Esophagus (tissue), 2 donors: ENCODE results near the gene MRPL18. TPM values are rescaled to one million over a fixed set of nuclear protein-coding genes. Genes with fewer than 3 reads are reported as not detected.

Experiments
- H3K27ac ChIP-seq, 2 donors: one replicate each; pipeline ENCODE4 v1.5.1; 2013; ENCODE audit warnings: low read depth in 2 of 2, mild to moderate bottlenecking in 2 of 2, inconsistent platforms in 1 of 2, low read length in 1 of 2, moderate library complexity in 1 of 2
- H3K27me3 ChIP-seq, 2 donors: one replicate each; pipeline ENCODE4 v1.6.1; 2013; ENCODE audit warnings: low read length in 2 of 2, control low read depth in 1 of 2, mild to moderate bottlenecking in 1 of 2; ENCODE audit not compliant: insufficient read depth in 2 of 2, control insufficient read depth in 1 of 2
- H3K36me3 ChIP-seq, 2 donors: one replicate each; pipeline ENCODE4 v1.6.1; 2013; ENCODE audit warnings: low read length in 1 of 2; ENCODE audit not compliant: control insufficient read depth in 2 of 2, insufficient read depth in 2 of 2
- H3K4me1 ChIP-seq, 2 donors: one replicate each; pipeline ENCODE4 v1.6.1; 2013; ENCODE audit warnings: low read length in 1 of 2; ENCODE audit not compliant: control insufficient read depth in 2 of 2, insufficient read depth in 2 of 2
- H3K4me3 ChIP-seq, 2 donors: one replicate each; pipeline ENCODE4 v1.5.1; 2013; ENCODE audit warnings: low read length in 2 of 2, mild to moderate bottlenecking in 2 of 2, low read depth in 1 of 2, moderate library complexity in 1 of 2
- H3K9me3 ChIP-seq, 2 donors: one replicate each; pipeline ENCODE4 v1.6.1; 2013; ENCODE audit warnings: mild to moderate bottlenecking in 2 of 2, low read depth in 1 of 2, low read length in 1 of 2, moderate library complexity in 1 of 2; ENCODE audit not compliant: control insufficient read depth in 2 of 2, insufficient read depth in 1 of 2
- WGBS, 2 donors: extraction: QIAGEN DNeasy Blood & Tissue Kit; methylation state at CpG; one replicate each; pipeline ENCODE4 v1.1.7; 2013; 5-methylcytosine and 5-hydroxymethylcytosine counted together
- polyA plus RNA-seq, 2 donors: library from polyadenylated mRNA; stranded (reverse); fragments of 200-250 nt; gene quantifications; one replicate each; pipeline ENCODE4 v1.2.3, GENCODE V29; 2013
- donor health status: healthy with polysubstance abuse.
- donor health status: Bipolar disorder and iron deficiency.

MRPL18 gene
- polyA plus RNA-seq, 2 donors = 64.0 to 117 TPM

- 90 to 91% methylated on average over 4 of the region's 4 CpGs for WGBS, 2 donors
- Histone ChIP-seq H3K9me3 (no peaks in the 10 kb centered on the region), H3K27me3 (no peaks in the 10 kb centered on the region), H3K36me3 (peaks cover 11 to 20% of the 10 kb centered on the region in 2 donors), H3K4me1 (no peaks in the 10 kb centered on the region), H3K27ac (no peak overlapping the region), H3K4me3 (no peak overlapping the region)
Observed at GRCh38 chr6:159756508-159756907, 33.8 kb upstream of the MRPL18 start.

- H3K27ac ChIP-seq = no peak overlapping the region
- H3K9me3 ChIP-seq = no peaks in the 10 kb centered on the region
- H3K4me1 ChIP-seq = peaks cover 3 to 7% of the 10 kb centered on the region in 2 donors
- H3K27me3 ChIP-seq = no peaks in the 10 kb centered on the region
- 95% methylated on average over 7 of the region's 7 CpGs for WGBS, 2 donors
- peaks cover 8 to 23% of the 10 kb centered on the region in 2 donors for H3K36me3 ChIP-seq
- H3K4me3 ChIP-seq = no peak overlapping the region
Observed at GRCh38 chr6:159758031-159759001, 32.0 kb upstream of the MRPL18 start.

GRCh38 chr6:159759645-159760044, 30.6 kb upstream of the MRPL18 start:
- 50% methylated on average over 1 of the region's 2 CpGs; no CpG with 5 or more reads in 1 of the 2 donors for WGBS, 2 donors
- Histone ChIP-seq H3K4me3 (no peak overlapping the region), H3K36me3 (peaks cover 6 to 21% of the 10 kb centered on the region in 2 donors), H3K4me1 (peaks cover 3 to 7% of the 10 kb centered on the region in 2 donors), H3K27ac (no peak overlapping the region), H3K9me3 (no peaks in the 10 kb centered on the region), H3K27me3 (no peaks in the 10 kb centered on the region)

GRCh38 chr6:159760602-159761057, 29.6 kb upstream of the MRPL18 start:
- no peaks in the 10 kb centered on the region for H3K27me3 ChIP-seq
- 53% methylated on average over 3 of the region's 3 CpGs for WGBS, 2 donors
- H3K4me1 ChIP-seq = peaks cover 3 to 7% of the 10 kb centered on the region in 2 donors
- H3K27ac ChIP-seq = peak overlapping the region in 1 of 2 donors; percentile 27
- no peaks in the 10 kb centered on the region for H3K9me3 ChIP-seq
- peaks cover 0 to 15% of the 10 kb centered on the region in 2 donors for H3K36me3 ChIP-seq
- peak overlapping the region in 1 of 2 donors; percentile 88 for H3K4me3 ChIP-seq

GRCh38 chr6:159761129-159761872, 29.0 kb upstream of the MRPL18 start:
- 4 to 7% methylated on average over 45 of the region's 45 CpGs for WGBS, 2 donors
- peak overlapping the region; percentile 100 for H3K27ac ChIP-seq
- H3K4me3 ChIP-seq = peak overlapping the region; percentile 88 to 96

DNA sequence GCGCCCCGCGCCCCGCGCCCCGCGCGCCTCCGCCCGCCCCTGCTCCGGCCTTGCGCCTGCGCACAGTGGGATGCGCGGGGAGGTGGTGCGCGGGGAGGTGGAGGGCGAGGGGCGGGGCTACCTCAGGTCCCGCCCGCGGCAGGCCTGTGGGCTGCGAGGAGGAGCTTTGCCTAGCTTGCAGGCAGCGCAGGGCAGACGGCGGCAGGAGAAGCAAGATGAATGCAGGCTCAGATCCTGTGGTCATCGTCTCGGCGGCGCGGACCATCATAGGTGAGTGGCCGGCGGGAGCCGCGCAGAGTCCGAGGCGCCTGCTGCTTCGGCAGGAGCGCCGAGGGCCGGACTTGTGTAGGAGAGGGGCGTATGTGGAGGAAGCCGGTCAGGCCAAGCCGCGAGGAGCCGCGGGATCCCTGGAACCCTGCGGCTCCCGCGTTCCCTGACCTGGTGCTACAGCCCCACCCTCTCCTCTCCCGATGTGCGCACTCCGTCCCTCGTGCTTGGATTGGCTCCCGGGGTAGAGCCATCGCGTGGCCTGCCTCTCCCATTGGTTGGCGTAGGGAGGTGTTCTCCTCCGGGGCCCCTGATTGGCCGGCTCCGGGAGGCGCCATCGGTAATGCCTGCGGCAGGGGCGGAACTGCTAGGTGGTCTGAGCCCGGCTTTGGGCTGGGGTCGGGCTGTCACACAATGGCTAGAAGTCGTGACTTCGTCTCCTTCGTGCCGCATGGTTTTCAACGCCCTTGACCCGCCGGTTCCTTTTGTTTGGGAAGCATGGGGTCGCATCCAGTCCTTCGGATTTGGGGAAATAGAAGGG, 28.2 kb upstream of the MRPL18 start, which contains the start of gene ACAT2:
Gene ACAT2, plus strand, starts transcription at position 173 of the 808 bp plus-strand sequence. Its CDS starts 43 bp downstream, at position 216.
- peak within 1 kb of the TSS; percentile 100 for H3K27ac ChIP-seq
- WGBS, 2 donors = 1% methylated on average over 62 to 76 of the region's 76 CpGs
- H3K4me1 ChIP-seq = peaks cover 3 to 7% of the 10 kb centered on the region in 2 donors
- no peaks in the 10 kb centered on the region for H3K9me3 ChIP-seq
- H3K27me3 ChIP-seq = no peaks in the 10 kb centered on the region
- peak within 1 kb of the TSS; percentile 88 to 96 for H3K4me3 ChIP-seq
- peaks cover 3 to 20% of the 10 kb centered on the region in 2 donors for H3K36me3 ChIP-seq

More at GRCh38 chr6:159761129-159761872, 29.0 kb upstream of the MRPL18 start:
- peaks cover 0 to 15% of the 10 kb centered on the region in 2 donors for H3K36me3 ChIP-seq
- H3K27me3 ChIP-seq = no peaks in the 10 kb centered on the region
- H3K4me1 ChIP-seq = peaks cover 3 to 7% of the 10 kb centered on the region in 2 donors
- H3K9me3 ChIP-seq = no peaks in the 10 kb centered on the region

- peak overlapping the region; percentile 88 to 96 for H3K4me3 ChIP-seq
- WGBS, 2 donors = 11 to 15% methylated on average over 16 of the region's 16 CpGs
- no peaks in the 10 kb centered on the region for H3K27me3 ChIP-seq
- H3K4me1 ChIP-seq = peaks cover 3 to 7% of the 10 kb centered on the region in 2 donors
- no peaks in the 10 kb centered on the region for H3K9me3 ChIP-seq
- H3K36me3 ChIP-seq = peaks cover 6 to 24% of the 10 kb centered on the region in 2 donors
- peak overlapping the region; percentile 100 for H3K27ac ChIP-seq
Observed at GRCh38 chr6:159762681-159763293, 27.5 kb upstream of the MRPL18 start.

GRCh38 chr6:159766906-159767305, 23.4 kb upstream of the MRPL18 start:
- Histone ChIP-seq H3K4me3 (no peak overlapping the region), H3K36me3 (peaks cover 13 to 25% of the 10 kb centered on the region in 2 donors), H3K9me3 (no peaks in the 10 kb centered on the region), H3K4me1 (peaks cover 3 to 7% of the 10 kb centered on the region in 2 donors), H3K27me3 (no peaks in the 10 kb centered on the region), H3K27ac (no peak overlapping the region)
